ENCODE results near the gene CDH6.

The CDH6 gene

GRCh38 chr5:31250201-31250600 lies 56.7 kb downstream of the CDH6 start:
- no peak for DNase-seq (ENCODE audit: low spot score)

- DNase-seq (ENCODE audit: low spot score) = no peak
Observed at GRCh38 chr5:31251032-31251431, 57.5 kb downstream of the CDH6 start.

DNA sequence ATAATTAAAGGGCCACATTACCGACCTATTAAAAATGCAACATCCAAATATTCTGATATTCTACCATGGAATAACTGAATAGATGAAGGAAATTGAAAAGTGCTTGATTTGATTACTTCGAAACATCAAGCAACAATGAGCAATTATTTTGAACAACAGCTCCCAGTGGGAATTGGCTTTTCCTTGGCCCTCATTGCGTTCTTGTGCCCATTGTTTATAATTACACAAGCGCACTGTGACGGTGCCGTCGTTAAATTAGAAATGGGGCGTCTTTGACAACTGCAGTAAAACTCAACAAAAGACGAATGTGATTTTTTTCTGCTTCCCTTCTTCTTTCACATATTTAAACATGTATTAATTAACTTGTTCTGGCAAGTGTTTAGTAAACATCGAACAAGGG lies 61.6 kb downstream of the CDH6 start:
- DNase-seq (ENCODE audit: low spot score) = no peak

DNA sequence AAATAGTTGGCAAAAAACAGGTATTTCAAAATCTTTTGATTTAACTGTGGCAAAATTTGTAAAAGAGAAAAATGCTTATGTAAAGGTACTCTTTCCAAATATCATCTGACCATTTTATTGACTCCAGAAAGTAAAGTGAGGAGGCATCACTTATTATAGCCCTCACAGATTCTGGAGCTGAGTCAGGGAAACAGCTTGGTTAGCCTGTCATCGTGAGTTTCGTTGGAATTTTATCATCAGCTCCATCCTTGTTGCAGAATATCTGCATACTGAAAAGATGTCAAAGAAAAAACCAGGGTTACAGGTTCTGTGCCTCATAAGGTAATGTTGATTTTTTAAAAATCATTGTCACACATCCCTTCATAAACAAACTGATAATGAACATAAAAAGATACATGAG lies 74.8 kb downstream of the CDH6 start:
- no peak for DNase-seq (ENCODE audit: low spot score)

DNA sequence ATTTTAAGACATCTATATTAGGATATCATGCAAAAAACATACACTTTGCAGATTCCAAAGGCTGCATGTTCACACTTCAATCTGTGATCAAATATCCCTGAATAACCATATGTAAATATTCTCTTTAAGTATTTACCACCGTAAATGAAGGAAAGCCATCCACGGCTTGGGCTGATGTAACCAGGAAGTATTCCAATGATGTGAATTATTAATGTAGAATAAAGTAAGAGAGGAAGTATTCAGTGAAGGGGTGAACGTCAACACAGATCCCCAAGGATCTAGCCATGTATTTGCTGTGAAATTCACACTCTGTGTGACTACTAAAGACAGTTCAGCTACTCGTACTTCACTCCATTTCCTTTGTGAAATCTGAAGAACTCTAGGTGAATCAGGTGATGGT lies 75.2 kb downstream of the CDH6 start:
- DNase-seq (ENCODE audit: low spot score) = no peak

DNA sequence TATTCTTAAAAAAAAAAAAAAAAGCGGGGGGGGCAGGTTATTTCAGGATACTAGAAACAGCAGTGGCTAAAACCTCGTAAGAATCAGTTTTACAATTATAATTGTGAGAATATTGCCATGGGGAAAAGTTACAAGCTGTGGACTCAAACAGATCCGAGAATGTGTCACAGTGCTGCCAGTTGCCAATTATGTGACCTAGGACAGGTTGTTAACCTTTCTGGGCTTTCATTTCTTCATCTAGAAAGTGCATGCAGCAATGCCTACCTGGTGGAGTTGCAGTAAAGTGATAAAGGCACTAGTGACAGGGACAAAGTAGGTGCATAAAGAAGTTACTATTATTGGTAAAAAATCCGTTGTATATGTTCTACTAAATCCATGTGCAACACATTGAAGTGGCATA lies 75.8 kb downstream of the CDH6 start:
- DNase-seq (ENCODE audit: low spot score) = no peak

- peak; percentile 18 for DNase-seq (ENCODE audit: low spot score)
Observed at GRCh38 chr5:31270396-31270795, 76.9 kb downstream of the CDH6 start.

DNA sequence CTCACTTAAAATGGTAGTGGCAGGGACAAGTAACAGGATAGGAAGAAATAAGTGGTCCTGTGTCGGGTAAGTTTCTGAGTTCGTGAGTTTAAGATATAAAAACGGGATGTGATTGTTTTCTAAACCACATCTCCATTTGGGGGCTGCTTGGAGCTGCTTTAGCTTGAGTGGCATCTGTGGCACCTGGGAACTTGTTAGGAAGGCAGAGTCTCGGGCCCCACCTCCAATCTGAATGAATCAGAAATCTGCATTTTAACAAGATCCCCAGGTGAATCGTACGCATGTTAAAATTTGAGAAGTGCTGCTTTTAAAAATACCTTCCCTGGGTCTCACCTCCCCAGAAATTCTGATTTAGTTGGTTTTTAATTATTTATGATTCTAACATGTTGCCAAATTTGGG lies 78.1 kb downstream of the CDH6 start:
- DNase-seq (ENCODE audit: low spot score) = no peak

GRCh38 chr5:31273161-31273560 lies 79.7 kb downstream of the CDH6 start:
- no peak for DNase-seq (ENCODE audit: low spot score)

- DNase-seq (ENCODE audit: low spot score) = no peak
Observed at GRCh38 chr5:31273631-31274378, 80.3 kb downstream of the CDH6 start.

GRCh38 chr5:31280210-31280609 lies 86.7 kb downstream of the CDH6 start:
- no peak for DNase-seq (ENCODE audit: low spot score)

- no peak for DNase-seq (ENCODE audit: low spot score)
Observed at GRCh38 chr5:31283326-31283725, 89.8 kb downstream of the CDH6 start.

- DNase-seq (ENCODE audit: low spot score) = no peak
Observed at GRCh38 chr5:31285025-31285424, 91.5 kb downstream of the CDH6 start.

DNA sequence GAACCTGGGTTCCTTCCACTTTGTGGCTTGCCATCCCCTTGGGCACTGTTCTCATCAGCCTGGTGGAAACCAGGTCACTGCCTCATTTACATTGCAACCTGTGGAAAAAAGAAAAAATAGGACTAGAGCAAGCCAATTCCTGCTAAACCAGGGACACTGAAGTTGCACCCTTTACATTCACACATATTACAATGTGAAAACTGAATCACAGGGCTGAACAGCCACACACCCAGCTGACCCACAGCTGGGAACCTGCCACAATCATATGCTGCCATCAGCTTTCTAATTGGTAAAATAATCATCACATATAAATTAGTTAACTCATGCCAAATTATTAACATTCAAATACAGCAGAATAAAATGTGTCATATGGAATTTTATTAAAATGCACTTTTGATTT lies 94.5 kb downstream of the CDH6 start:
- no peak for DNase-seq (ENCODE audit: low spot score)

- no peak for DNase-seq (ENCODE audit: low spot score)
Observed at GRCh38 chr5:31289429-31289828, 95.9 kb downstream of the CDH6 start.

DNA sequence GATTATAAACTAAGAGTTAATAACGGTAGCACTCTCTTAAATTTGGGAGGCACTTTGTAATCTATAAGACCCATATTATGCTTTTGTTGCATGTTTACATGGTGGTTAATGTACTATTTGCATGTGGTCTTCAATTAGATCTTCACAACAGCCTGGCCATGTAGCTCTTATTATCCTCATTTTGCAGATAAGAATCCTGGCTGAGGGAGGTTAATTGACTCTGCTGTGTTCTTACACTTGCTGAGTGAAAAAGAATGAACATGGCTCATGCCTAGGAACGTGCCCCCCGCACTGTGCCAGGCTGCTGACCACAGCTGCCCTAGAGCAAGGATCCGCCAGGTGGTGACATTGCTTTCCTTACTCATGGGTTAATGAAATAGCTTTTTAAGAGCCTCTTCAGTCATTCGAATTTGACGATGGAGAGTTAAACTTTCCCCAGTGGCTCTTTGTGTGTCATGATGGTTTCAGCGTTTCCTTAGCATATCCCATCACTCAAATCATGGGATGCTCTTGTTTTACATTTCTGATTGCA lies 97.9 kb downstream of the CDH6 start:
- DNase-seq (ENCODE audit: low spot score) = no peak

DNA sequence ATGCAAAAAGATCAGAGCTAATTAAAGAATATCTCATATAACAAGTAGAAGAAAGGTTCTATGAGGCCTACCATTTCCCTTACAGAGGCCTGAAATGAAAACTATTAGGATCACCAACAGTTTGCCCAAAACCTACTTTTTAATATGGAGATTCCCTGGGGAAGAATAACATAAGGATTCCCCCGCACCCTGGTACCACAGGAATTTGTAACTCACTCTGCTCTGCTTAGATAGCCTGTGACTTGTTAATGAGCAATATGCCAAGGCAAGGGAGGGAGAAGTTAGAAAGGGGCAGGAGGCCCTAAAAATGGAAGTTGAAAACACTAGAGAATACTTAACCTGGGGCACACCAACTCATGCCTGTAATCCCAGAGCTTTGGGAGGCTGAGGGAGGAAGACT lies 107.0 kb downstream of the CDH6 start:
- DNase-seq (ENCODE audit: low spot score) = no peak

DNA sequence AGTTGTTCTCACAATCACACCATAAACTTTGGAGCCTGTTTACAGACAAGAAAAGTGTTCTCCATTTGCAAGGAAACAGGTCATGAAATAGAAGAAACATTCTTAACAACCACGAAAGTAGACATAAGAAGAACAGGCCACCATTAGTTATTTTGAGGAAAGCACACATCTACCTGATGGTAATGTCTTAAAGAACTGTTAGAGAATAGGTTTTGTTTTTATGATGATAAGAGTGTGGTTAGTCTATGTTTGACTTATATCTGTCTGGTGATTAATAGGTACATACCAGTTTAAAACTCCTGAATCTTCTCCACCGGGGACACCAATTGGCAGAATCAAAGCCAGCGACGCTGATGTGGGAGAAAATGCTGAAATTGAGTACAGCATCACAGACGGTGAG lies 108.3 kb downstream of the CDH6 start:
- DNase-seq (ENCODE audit: low spot score) = no peak

GRCh38 chr5:31303688-31304087 lies 110.2 kb downstream of the CDH6 start:
- no peak for DNase-seq (ENCODE audit: low spot score)

DNA sequence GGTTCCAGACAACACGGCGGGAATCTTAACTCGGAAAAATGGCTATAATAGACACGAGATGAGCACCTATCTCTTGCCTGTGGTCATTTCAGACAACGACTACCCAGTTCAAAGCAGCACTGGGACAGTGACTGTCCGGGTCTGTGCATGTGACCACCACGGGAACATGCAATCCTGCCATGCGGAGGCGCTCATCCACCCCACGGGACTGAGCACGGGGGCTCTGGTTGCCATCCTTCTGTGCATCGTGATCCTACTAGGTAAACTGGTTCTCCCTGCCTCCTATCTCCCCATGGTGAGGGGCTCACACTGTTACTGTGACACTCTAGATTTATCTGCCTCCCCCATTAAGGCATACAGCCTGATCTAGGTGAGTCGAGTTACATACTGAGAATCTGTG lies 124.2 kb downstream of the CDH6 start:
- DNase-seq (ENCODE audit: low spot score) = no peak

- no peak for DNase-seq (ENCODE audit: low spot score)
Observed at GRCh38 chr5:31319335-31319734, 125.8 kb downstream of the CDH6 start.

GRCh38 chr5:31322946-31323345 lies 129.5 kb downstream of the CDH6 start:
- DNase-seq (ENCODE audit: low spot score) = no peak

GRCh38 chr5:31324842-31325241 lies 131.4 kb downstream of the CDH6 start:
- no peak for DNase-seq (ENCODE audit: low spot score)

DNA sequence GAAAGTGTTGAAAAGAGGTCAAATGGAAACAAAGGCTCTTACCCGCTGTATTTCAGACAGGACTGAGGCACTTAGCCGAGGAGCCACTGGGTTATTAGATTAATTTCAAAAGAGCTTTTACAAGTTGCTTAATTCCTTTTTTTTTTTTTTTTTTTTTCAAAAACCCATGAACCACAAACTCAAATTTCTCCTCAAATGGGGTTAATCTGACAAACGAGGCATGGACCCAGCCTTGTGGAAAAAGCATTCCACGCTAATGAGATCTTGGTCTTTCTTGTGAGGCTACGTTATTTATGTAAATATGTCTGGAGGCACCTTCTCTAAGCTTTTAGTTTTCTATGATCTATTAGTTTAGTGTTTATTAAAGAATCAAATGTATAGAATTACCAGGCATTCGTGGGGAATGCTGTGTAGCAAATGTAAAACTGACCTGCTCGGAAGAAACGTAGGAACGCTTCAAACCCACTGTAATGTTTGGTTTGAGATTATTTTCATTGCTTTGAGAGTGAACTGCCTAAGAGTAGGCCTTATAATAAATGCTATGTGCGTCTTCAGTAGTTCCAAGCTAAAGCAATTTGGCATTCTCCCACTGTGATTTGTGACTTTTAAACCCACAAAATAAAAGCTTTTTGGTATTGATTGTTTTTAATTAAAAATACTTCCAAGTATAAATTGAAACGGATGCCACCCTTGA lies 134.7 kb downstream of the CDH6 start:
- DNase-seq (ENCODE audit: low spot score) = no peak
